Colonic mucosa (tissue), 4 donors: ENCODE results near the gene FCMR. TPM values are rescaled to one million over a fixed set of nuclear protein-coding genes. Genes with fewer than 3 reads are reported as not detected.

Experiments used
- DNase-seq: peaks from one replicate; pipeline ENCODE4 v3.0.0-alpha.2; 2020
- H3K27ac ChIP-seq: fragments of 200-600 bp; one replicate; pipeline ENCODE4 v1.8.0; 2021
- H3K27me3 ChIP-seq: fragments of 200-600 bp; one replicate; pipeline ENCODE4 v1.8.0; 2021
- H3K36me3 ChIP-seq: fragments of 200-600 bp; one replicate; pipeline ENCODE4 v1.8.0; 2021
- H3K4me1 ChIP-seq: fragments of 200-600 bp; one replicate; pipeline ENCODE4 v1.8.0; 2021; ENCODE audit warnings: mild to moderate bottlenecking
- H3K4me3 ChIP-seq: fragments of 200-600 bp; one replicate; pipeline ENCODE4 v1.8.0; 2021
- H3K9ac ChIP-seq, 2 donors: one replicate each; pipeline ENCODE4 v1.7.0; 2013; ENCODE audit warnings: control low read depth in 2 of 2, low read depth in 2 of 2, low read length in 2 of 2
- H3K9me3 ChIP-seq: fragments of 200-600 bp; one replicate; pipeline ENCODE4 v1.8.0; 2021
- CTCF ChIP-seq: fragments of 200-600 bp; IDR thresholded peaks from one replicate; pipeline ENCODE4 v1.8.0; 2022; ENCODE audit warnings: antibody characterized with exemption, mild to moderate bottlenecking
- intact Hi-C: fragments of 100-400 bp; cut with DNase I; formaldehyde crosslinking; loops from one replicate; pipeline ENCODE4 v1.14.1; 2022
- total RNA-seq, 2 donors: library from RNA; stranded (reverse); fragmentation: NEBNext Ultra II Directional in 1 of 2; extraction: Animal tissue kit (Norgen Biotek cat#: 25700) in 1 of 2; gene quantifications; one replicate each; pipeline ENCODE4 v1.2.1, GENCODE V29; 2021
- donor health status: healthy.
- donor health status: DM: no; HTN: no; CAD: no.
- donor health status: DM: no; HTN: no; CAD: no.

The FCMR gene
- total RNA-seq, 2 donors from 2014 or later = 2.3 to 2.7 TPM

GRCh38 chr1:206883876-206884275 is 37.9 kb downstream of the FCMR start:
- Histone ChIP-seq H3K9me3 (no peaks in the 10 kb centered on the region), H3K9ac (no peak overlapping the region), H3K4me1 (no peaks in the 10 kb centered on the region), H3K36me3 (no peaks in the 10 kb centered on the region), H3K27me3 (no peaks in the 10 kb centered on the region), H3K4me3 (no peak overlapping the region), H3K27ac (no peak overlapping the region)
- no peak for TF ChIP-seq CTCF
- DNase-seq = no peak
- intact Hi-C loops = no loop called here

GRCh38 chr1:206883160-206883559 is 38.6 kb downstream of the FCMR start:
- H3K9ac ChIP-seq = no peak overlapping the region
- no peaks in the 10 kb centered on the region for H3K9me3 ChIP-seq
- H3K27me3 ChIP-seq = no peaks in the 10 kb centered on the region
- no peak for DNase-seq
- no peaks in the 10 kb centered on the region for H3K36me3 ChIP-seq
- no peaks in the 10 kb centered on the region for H3K4me1 ChIP-seq
- intact Hi-C loops = no loop called here
- no peak overlapping the region for H3K27ac ChIP-seq
- TF ChIP-seq CTCF = no peak
- no peak overlapping the region for H3K4me3 ChIP-seq

GRCh38 chr1:206882555-206882954 is 39.2 kb downstream of the FCMR start:
- Histone ChIP-seq H3K9me3 (no peaks in the 10 kb centered on the region), H3K36me3 (no peaks in the 10 kb centered on the region), H3K27ac (no peak overlapping the region), H3K9ac (no peak overlapping the region), H3K4me1 (no peaks in the 10 kb centered on the region), H3K4me3 (no peak overlapping the region), H3K27me3 (no peaks in the 10 kb centered on the region)
- no peak for DNase-seq
- no peak for TF ChIP-seq CTCF
- intact Hi-C loops = no loop called here

- intact Hi-C loops = no loop called here
- H3K4me1 ChIP-seq = no peaks in the 10 kb centered on the region
- TF ChIP-seq CTCF = no peak
These were observed 41.4 kb downstream of the FCMR start for GRCh38 chr1:206880314-206880713.

GRCh38 chr1:206878456-206878855 is 43.3 kb downstream of the FCMR start:
- Histone ChIP-seq H3K4me3 (no peak overlapping the region), H3K27me3 (no peaks in the 10 kb centered on the region), H3K9ac (no peak overlapping the region), H3K9me3 (no peaks in the 10 kb centered on the region), H3K36me3 (no peaks in the 10 kb centered on the region), H3K27ac (no peak overlapping the region), H3K4me1 (no peaks in the 10 kb centered on the region)
- DNase-seq = no peak
- no peak for TF ChIP-seq CTCF
- intact Hi-C loops = no loop called here

More at GRCh38 chr1:206880314-206880713, 41.4 kb downstream of the FCMR start:
- no peak for DNase-seq
- Histone ChIP-seq H3K27me3 (no peaks in the 10 kb centered on the region), H3K9me3 (no peaks in the 10 kb centered on the region), H3K27ac (no peak overlapping the region), H3K9ac (no peak overlapping the region), H3K4me3 (no peak overlapping the region), H3K36me3 (no peaks in the 10 kb centered on the region)
